ENCODE measurements around the gene ASPDH.

ASPDH gene

DNA sequence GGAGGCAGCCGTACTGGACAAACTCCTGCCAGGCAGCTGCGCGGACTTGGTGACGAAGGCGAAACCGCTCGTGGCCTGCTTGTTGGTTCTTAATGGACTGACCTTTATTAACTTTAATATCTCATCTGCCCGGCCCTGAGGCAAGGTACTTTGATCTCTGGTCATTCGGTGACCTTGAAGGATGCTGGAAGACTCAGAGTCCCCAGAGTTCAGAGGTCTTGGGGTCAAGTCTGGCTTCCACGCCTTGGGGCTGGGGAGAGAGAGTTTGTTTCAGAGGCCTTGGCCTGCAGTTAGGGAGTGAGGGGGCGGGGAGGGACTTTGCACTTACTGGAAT lies 47.0 kb downstream of the ASPDH start:
- Histone ChIP-seq H3K4me3 (no peak overlapping the region), H3K27ac (no peak overlapping the region)
- no peak for DNase-seq (ENCODE audit: low spot score)
- no peak for TF ChIP-seq CTCF (IDR thresholded peaks at IDR 0.05)

GRCh38 chr19:50465986-50466705 lies 47.6 kb downstream of the ASPDH start:
- no peak for DNase-seq (ENCODE audit: low spot score)
- Histone ChIP-seq H3K27ac (no peak overlapping the region), H3K4me3 (no peak overlapping the region)
- no peak for TF ChIP-seq CTCF (IDR thresholded peaks at IDR 0.05)

DNA sequence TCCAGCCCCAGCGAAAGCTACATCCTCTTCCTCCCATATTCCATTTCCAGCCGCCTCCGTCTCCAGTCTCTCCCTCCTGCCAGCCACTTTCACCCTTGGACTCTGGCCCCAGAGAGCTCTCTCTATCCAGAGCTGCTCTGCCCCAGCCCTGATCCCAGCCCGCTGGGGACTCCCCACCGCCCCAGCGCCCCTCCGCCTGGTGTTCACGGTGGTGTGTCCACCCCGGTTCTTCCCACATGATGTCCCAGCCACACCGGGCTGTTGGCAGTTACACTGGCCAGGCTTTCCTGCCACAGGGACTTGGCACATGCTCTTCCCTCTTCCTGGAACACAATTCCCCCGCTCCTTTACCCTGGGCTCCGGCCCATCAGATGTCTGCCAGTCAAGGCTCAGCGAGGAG lies 48.7 kb downstream of the ASPDH start:
- TF ChIP-seq CTCF (IDR thresholded peaks at IDR 0.05), result no peak
- Histone ChIP-seq H3K4me3 (no peak overlapping the region), H3K27ac (no peak overlapping the region)
- DNase-seq (ENCODE audit: low spot score), result no peak

DNA sequence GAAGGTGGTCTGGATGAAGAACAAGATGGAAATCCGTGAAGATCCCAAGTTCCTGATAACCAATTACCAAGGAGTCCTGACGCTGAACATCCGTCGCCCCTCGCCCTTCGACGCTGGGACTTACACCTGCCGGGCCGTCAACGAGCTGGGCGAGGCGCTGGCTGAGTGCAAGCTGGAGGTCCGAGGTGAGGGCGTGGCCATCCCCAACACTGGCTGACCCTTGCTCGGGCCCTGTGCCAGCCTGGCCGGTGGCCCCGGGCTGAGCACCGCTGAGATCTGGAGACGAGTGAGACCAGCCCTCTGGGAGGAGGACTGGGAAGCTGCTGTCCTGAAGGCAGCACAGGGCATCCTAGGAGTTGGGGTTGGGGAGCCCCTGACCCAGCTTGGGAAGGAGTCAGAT lies 49.4 kb downstream of the ASPDH start:
- Histone ChIP-seq H3K4me3 (no peak overlapping the region), H3K27ac (no peak overlapping the region)
- TF ChIP-seq CTCF (IDR thresholded peaks at IDR 0.05), result no peak
- DNase-seq (ENCODE audit: low spot score), result no peak

GRCh38 chr19:50462970-50463369 lies 50.7 kb downstream of the ASPDH start:
- H3K27ac ChIP-seq, result no peak overlapping the region
- no peak for TF ChIP-seq CTCF (IDR thresholded peaks at IDR 0.05)
- no peak for DNase-seq (ENCODE audit: low spot score)
- H3K4me3 ChIP-seq, result no peak overlapping the region
